ENCODE results near the gene MAGED1. TPM values are rescaled to one million over a fixed set of nuclear protein-coding genes. Genes with fewer than 3 reads are reported as not detected.

MAGED1 gene
- total RNA-seq, 1 experiment from 2014 or later = 283 TPM

DNA sequence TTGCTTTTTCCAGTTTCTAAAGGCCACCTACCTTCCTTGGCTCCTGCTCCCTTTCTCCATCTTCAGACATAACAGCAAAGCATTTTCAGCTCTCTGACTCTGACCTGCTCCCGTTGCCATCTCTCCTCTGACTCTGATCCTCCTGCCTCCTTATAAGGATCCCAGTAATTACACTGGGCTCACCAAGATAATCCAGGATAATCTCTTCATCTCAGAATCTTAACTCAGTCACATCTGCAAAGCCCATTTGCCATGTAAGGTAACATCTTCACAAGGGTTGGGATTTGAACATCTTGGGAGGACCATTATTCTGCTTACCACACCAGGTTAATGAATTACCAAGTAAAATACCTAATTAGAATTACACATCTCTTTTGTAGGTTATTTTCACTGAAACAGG lies 41.3 kb upstream of the MAGED1 start:
- ChIA-PET POLR2A (ENCODE audit: low non-redundant PET) (no interaction called here), CTCF (no interaction called here)
- intact Hi-C loops (cut with micrococcal nuclease; ENCODE audit: unreplicated experiment) = no loop called here
- peaks cover 10% of the 10 kb centered on the region for H3K4me1 ChIP-seq (ENCODE audit: insufficient read depth, low read length, poor library complexity, severe bottlenecking)
- H3K4me3 ChIP-seq (ENCODE audit: low read depth, low read length, poor library complexity, severe bottlenecking) = no peak overlapping the region
- no peaks in the 10 kb centered on the region for H3K27me3 ChIP-seq (replicated peaks; ENCODE audit: insufficient read depth, low read depth, low read length, poor library complexity)
- no peak overlapping the region for H3K27ac ChIP-seq (ENCODE audit: low read depth, low read length, poor library complexity, severe bottlenecking)
- no TSS peak for BruUV-seq (replicated peaks)
- H3K36me3 ChIP-seq (ENCODE audit: insufficient read depth, low read length, poor library complexity, severe bottlenecking) = no peaks in the 10 kb centered on the region
- DNase-seq (ENCODE audit: low spot score) = peak; percentile 18
- peaks cover 9% of the 10 kb centered on the region for H3K9me3 ChIP-seq (ENCODE audit: low read depth, low read length, poor library complexity, severe bottlenecking)
- no peak for TF ChIP-seq EZH2 (IDR thresholded peaks at IDR 0.05; ENCODE audit: borderline replicate concordance, low read depth, low read length, poor library complexity, severe bottlenecking)
- TF ChIP-seq, protein P1, sequence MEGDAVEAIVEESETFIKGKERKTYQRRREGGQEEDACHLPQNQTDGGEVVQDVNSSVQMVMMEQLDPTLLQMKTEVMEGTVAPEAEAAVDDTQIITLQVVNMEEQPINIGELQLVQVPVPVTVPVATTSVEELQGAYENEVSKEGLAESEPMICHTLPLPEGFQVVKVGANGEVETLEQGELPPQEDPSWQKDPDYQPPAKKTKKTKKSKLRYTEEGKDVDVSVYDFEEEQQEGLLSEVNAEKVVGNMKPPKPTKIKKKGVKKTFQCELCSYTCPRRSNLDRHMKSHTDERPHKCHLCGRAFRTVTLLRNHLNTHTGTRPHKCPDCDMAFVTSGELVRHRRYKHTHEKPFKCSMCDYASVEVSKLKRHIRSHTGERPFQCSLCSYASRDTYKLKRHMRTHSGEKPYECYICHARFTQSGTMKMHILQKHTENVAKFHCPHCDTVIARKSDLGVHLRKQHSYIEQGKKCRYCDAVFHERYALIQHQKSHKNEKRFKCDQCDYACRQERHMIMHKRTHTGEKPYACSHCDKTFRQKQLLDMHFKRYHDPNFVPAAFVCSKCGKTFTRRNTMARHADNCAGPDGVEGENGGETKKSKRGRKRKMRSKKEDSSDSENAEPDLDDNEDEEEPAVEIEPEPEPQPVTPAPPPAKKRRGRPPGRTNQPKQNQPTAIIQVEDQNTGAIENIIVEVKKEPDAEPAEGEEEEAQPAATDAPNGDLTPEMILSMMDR (conservative IDR thresholded peaks at IDR 0.05; ENCODE audit: low read depth, low read length) = no peak

DNA sequence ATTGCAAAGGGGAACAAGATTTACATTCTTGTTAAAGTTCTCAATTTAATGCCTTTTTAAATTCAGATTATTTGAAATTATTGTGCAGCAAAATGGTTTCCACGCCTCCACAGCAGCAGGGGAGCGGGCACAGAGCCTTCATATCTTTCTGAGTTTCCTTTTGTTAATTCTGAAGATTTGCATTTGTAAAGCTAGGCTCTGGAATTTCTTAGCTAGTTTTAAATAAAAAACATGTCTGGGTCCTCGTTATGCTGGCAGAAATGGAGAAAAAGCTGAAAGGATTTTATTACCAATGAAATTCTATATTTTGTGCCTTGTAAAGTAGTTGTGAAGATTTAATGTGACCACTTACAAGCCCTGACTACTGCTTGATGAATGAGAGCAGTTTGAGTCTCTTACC lies 40.8 kb upstream of the MAGED1 start:
- POLR2A ChIA-PET (ENCODE audit: low non-redundant PET) = no interaction called here
- CTCF ChIA-PET = no interaction called here
- peaks cover 12% of the 10 kb centered on the region for H3K9me3 ChIP-seq (ENCODE audit: low read depth, low read length, poor library complexity, severe bottlenecking)
- TF ChIP-seq EZH2 (IDR thresholded peaks at IDR 0.05; ENCODE audit: borderline replicate concordance, low read depth, low read length, poor library complexity, severe bottlenecking) = no peak
- TF ChIP-seq, protein P1 (conservative IDR thresholded peaks at IDR 0.05; ENCODE audit: low read depth, low read length) = no peak
- intact Hi-C loops (cut with micrococcal nuclease; ENCODE audit: unreplicated experiment) = no loop called here
- H3K4me1 ChIP-seq (ENCODE audit: insufficient read depth, low read length, poor library complexity, severe bottlenecking) = peaks cover 10% of the 10 kb centered on the region
- no peaks in the 10 kb centered on the region for H3K36me3 ChIP-seq (ENCODE audit: insufficient read depth, low read length, poor library complexity, severe bottlenecking)
- DNase-seq (ENCODE audit: low spot score) = peak; percentile 65
- H3K4me3 ChIP-seq (ENCODE audit: low read depth, low read length, poor library complexity, severe bottlenecking) = no peak overlapping the region
- no TSS peak for BruUV-seq (replicated peaks)
- H3K27ac ChIP-seq (ENCODE audit: low read depth, low read length, poor library complexity, severe bottlenecking) = no peak overlapping the region
- H3K27me3 ChIP-seq (replicated peaks; ENCODE audit: insufficient read depth, low read depth, low read length, poor library complexity) = no peaks in the 10 kb centered on the region

DNA sequence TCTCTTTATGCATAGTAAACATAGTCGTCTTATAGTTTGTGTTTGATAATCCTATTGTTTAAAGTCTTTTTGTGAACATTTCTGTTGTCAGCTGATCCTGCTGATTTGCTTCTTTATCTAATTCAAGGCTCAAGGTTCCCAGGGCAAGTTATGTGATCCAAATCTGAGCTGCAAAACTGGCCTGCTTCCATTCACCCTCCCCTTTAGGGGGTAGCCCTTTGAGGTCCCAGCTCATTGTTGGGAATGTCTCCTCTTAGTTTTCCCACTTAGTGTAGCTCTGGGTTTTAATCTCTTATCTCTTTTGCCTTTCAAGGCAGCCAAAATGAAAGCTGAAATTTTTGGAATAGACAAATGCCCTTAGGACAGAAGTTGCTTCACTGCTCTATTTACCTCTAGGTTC lies 40.2 kb upstream of the MAGED1 start:
- ChIA-PET POLR2A (ENCODE audit: low non-redundant PET) (no interaction called here), CTCF (no interaction called here)

More for the DNA sequence above, 40.2 kb upstream of the MAGED1 start:
- DNase-seq (ENCODE audit: low spot score) = no peak
- TF ChIP-seq, protein P1 (conservative IDR thresholded peaks at IDR 0.05; ENCODE audit: low read depth, low read length) = no peak
- TF ChIP-seq EZH2 (IDR thresholded peaks at IDR 0.05; ENCODE audit: borderline replicate concordance, low read depth, low read length, poor library complexity, severe bottlenecking) = no peak
- H3K27ac ChIP-seq (ENCODE audit: low read depth, low read length, poor library complexity, severe bottlenecking) = no peak overlapping the region
- intact Hi-C loops (cut with micrococcal nuclease; ENCODE audit: unreplicated experiment) = no loop called here
- no peak overlapping the region for H3K4me3 ChIP-seq (ENCODE audit: low read depth, low read length, poor library complexity, severe bottlenecking)
- BruUV-seq (replicated peaks) = no TSS peak
- H3K9me3 ChIP-seq (ENCODE audit: low read depth, low read length, poor library complexity, severe bottlenecking) = peaks cover 15% of the 10 kb centered on the region
- no peaks in the 10 kb centered on the region for H3K27me3 ChIP-seq (replicated peaks; ENCODE audit: insufficient read depth, low read depth, low read length, poor library complexity)
- peaks cover 10% of the 10 kb centered on the region for H3K4me1 ChIP-seq (ENCODE audit: insufficient read depth, low read length, poor library complexity, severe bottlenecking)
- no peaks in the 10 kb centered on the region for H3K36me3 ChIP-seq (ENCODE audit: insufficient read depth, low read length, poor library complexity, severe bottlenecking)
